WERI-Rb-1 (cell line): ENCODE data around the gene DRICH1.

ENCODE experiments used
- DNase-seq: peaks from one replicate; pipeline ENCODE4 v3.0.0-alpha.2; 2020
- H3K27ac ChIP-seq: fragments of 250-450 bp; sonication (Bioruptor Pico); 2 replicates; pipeline ENCODE4 v1.5.1; 2020; ENCODE audit warnings: mild to moderate bottlenecking, moderate library complexity
- H3K27me3 ChIP-seq: fragments of 250-450 bp; sonication (Bioruptor Pico); 2 replicates; pipeline ENCODE4 v1.5.1; 2021; ENCODE audit warnings: mild to moderate bottlenecking, low read depth, moderate library complexity; ENCODE audit not compliant: insufficient read depth, severe bottlenecking
- H3K36me3 ChIP-seq: fragments of 250-450 bp; sonication (Bioruptor Pico); 2 replicates; pipeline ENCODE4 v1.5.1; 2020; ENCODE audit warnings: mild to moderate bottlenecking, moderate library complexity
- H3K4me3 ChIP-seq: 2 replicates; pipeline ENCODE4 v1.5.1; 2011; ENCODE audit warnings: low read depth, mild to moderate bottlenecking, control low read depth, low read length
- H3K9me3 ChIP-seq: fragments of 250-450 bp; sonication (Bioruptor Pico); 2 replicates; pipeline ENCODE4 v1.5.1; 2021; ENCODE audit warnings: mild to moderate bottlenecking, moderate library complexity; ENCODE audit not compliant: severe bottlenecking
- TF ChIP-seq, protein P1 (sequence below): IDR thresholded peaks from 2 replicates; pipeline ENCODE4 v1.5.1; 2011; ENCODE audit warnings: low read depth, mild to moderate bottlenecking, control low read depth, inconsistent platforms, low read length

The DRICH1 gene

DNA sequence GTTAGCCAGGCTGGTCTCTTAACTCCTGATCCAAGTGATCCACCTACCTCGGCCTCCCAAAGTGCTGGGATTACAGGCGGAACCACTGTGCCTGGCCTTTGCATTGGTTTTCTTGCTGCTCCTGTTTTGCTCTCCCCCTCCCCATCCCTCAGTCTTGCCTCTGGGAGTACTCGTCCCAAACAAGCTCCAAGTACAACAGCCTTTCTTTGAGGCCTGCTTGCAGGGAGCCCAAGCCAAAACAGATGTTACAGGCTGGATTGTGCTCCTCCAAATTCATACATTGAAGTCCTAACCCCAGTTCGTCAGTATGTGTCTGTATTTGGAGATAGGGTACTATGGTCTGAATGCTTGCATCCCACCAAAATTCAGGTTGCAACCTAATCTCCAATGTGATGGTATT lies 60.6 kb downstream of the DRICH1 start:
- H3K9me3 ChIP-seq = no peaks in the 10 kb centered on the region
- no peak overlapping the region for H3K4me3 ChIP-seq
- H3K27me3 ChIP-seq = no peaks in the 10 kb centered on the region
- H3K36me3 ChIP-seq = no peaks in the 10 kb centered on the region
- DNase-seq = no peak
- no peak overlapping the region for H3K27ac ChIP-seq
- TF ChIP-seq, protein P1, sequence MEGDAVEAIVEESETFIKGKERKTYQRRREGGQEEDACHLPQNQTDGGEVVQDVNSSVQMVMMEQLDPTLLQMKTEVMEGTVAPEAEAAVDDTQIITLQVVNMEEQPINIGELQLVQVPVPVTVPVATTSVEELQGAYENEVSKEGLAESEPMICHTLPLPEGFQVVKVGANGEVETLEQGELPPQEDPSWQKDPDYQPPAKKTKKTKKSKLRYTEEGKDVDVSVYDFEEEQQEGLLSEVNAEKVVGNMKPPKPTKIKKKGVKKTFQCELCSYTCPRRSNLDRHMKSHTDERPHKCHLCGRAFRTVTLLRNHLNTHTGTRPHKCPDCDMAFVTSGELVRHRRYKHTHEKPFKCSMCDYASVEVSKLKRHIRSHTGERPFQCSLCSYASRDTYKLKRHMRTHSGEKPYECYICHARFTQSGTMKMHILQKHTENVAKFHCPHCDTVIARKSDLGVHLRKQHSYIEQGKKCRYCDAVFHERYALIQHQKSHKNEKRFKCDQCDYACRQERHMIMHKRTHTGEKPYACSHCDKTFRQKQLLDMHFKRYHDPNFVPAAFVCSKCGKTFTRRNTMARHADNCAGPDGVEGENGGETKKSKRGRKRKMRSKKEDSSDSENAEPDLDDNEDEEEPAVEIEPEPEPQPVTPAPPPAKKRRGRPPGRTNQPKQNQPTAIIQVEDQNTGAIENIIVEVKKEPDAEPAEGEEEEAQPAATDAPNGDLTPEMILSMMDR = no peak

DNA sequence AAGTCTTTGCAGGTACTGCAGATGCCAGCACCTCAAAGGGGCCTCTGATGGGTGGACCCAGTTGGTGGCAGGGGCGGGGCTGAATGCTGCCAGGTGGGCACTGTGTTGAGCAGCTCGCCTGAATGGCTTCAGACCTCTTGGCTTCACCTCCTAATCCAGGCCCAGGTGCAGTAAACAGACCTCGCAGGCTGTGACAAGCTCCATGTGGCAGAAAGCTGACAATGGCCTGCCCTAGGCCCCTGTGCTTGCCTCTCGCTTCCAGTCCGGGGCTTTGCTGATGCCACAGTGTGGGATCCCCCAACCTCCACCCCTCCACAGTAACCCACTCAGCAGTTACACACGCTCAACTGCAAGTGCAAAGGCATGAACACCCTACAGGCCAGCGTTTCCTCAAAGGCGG lies 61.4 kb downstream of the DRICH1 start:
- TF ChIP-seq, protein P1 = no peak
- H3K4me3 ChIP-seq = no peak overlapping the region
- no peaks in the 10 kb centered on the region for H3K9me3 ChIP-seq
- no peak overlapping the region for H3K27ac ChIP-seq
- H3K27me3 ChIP-seq = no peaks in the 10 kb centered on the region
- no peaks in the 10 kb centered on the region for H3K36me3 ChIP-seq
- DNase-seq = no peak

- no peaks in the 10 kb centered on the region for H3K36me3 ChIP-seq
- H3K4me3 ChIP-seq = no peak overlapping the region
- no peaks in the 10 kb centered on the region for H3K9me3 ChIP-seq
- no peak for DNase-seq
- H3K27ac ChIP-seq = no peak overlapping the region
- TF ChIP-seq, protein P1 = no peak
- no peaks in the 10 kb centered on the region for H3K27me3 ChIP-seq
Measured at GRCh38 chr22:23569716-23570115, 62.4 kb downstream of the DRICH1 start.

- H3K27ac ChIP-seq = no peak overlapping the region
- DNase-seq = no peak
- no peaks in the 10 kb centered on the region for H3K36me3 ChIP-seq
- no peak overlapping the region for H3K4me3 ChIP-seq
- TF ChIP-seq, protein P1 = no peak
- no peaks in the 10 kb centered on the region for H3K9me3 ChIP-seq
- no peaks in the 10 kb centered on the region for H3K27me3 ChIP-seq
Measured at GRCh38 chr22:23569291-23569690, 62.8 kb downstream of the DRICH1 start.

GRCh38 chr22:23566705-23567475 lies 65.2 kb downstream of the DRICH1 start:
- peak overlapping the region; percentile 76 for H3K4me3 ChIP-seq
- DNase-seq = no peak

More at GRCh38 chr22:23566705-23567475, 65.2 kb downstream of the DRICH1 start:
- TF ChIP-seq, protein P1 = no peak
- Histone ChIP-seq H3K36me3 (no peaks in the 10 kb centered on the region), H3K9me3 (no peaks in the 10 kb centered on the region), H3K27ac (no peak overlapping the region), H3K27me3 (no peaks in the 10 kb centered on the region)
